Measurements from ENCODE around the gene FAM120A.

- TF ChIP-seq POLR2A (IDR thresholded peaks at IDR 0.05; ENCODE audit: low read depth, low read length) (no peak), POLR2AphosphoS5 (IDR thresholded peaks at IDR 0.05; ENCODE audit: low read depth, low read length) (no peak), SPI1 (IDR thresholded peaks at IDR 0.05; ENCODE audit: low read depth, low read length) (no peak), TAF1 (IDR thresholded peaks at IDR 0.05; ENCODE audit: low read depth, low read length) (no peak), POU2F2 (IDR thresholded peaks at IDR 0.05; ENCODE audit: low read depth, low read length) (no peak), PAX5 (IDR thresholded peaks at IDR 0.05; ENCODE audit: insufficient read depth, low read length, severe bottlenecking) (no peak)
These were observed 127.4 kb downstream of the FAM120A start for GRCh38 chr9:93578844-93579243.

All from GM12891 (cell line).